Measurements from ENCODE around the gene ERC1. TPM values are rescaled to one million over a fixed set of nuclear protein-coding genes. Genes with fewer than 3 reads are reported as not detected.

ERC1 gene
- total and polyA plus RNA-seq, 2 donors (not counting 3 experiments of a cell fraction or from before 2014, with no cell fraction given) = 11.7 to 66.1 TPM

GRCh38 chr12:1491983-1492697, 501.1 kb downstream of the ERC1 start:
- FAIRE-seq (no peak), DNase-seq (ENCODE audit: low read depth, low spot score) (no peak)
- Histone ChIP-seq H3K4me3 (replicated peaks in 1 of 3; ENCODE audit: insufficient read depth in 1 of 3, low read depth in 1 of 3, low read length in 3 of 3) (no peak overlapping the region), H3K27me3 (ENCODE audit: control insufficient read depth in 2 of 2, insufficient read depth in 2 of 2, low read length in 2 of 2) (no peaks in the 10 kb centered on the region), H4K20me1 (replicated peaks; ENCODE audit: control insufficient read depth, extremely low read depth, insufficient read depth, low read length) (no peaks in the 10 kb centered on the region), H3K9ac (replicated peaks; ENCODE audit: extremely low read depth, insufficient read depth, low read length) (no peak overlapping the region), H3K36me3 (ENCODE audit: control insufficient read depth in 2 of 2, extremely low read depth in 1 of 2, insufficient read depth in 2 of 2, low read length in 2 of 2) (peaks cover 0 to 10% of the 10 kb centered on the region in 2 experiments), H3K4me2 (ENCODE audit: insufficient read depth, low read length) (no peak overlapping the region), H3K79me2 (ENCODE audit: control insufficient read depth, insufficient read depth, low read length) (no peaks in the 10 kb centered on the region), H3K9me3 (replicated peaks; ENCODE audit: control insufficient read depth, insufficient read depth, low read length) (no peaks in the 10 kb centered on the region), H3K4me1 (ENCODE audit: control insufficient read depth, extremely low read depth, insufficient read depth, low read length) (no peaks in the 10 kb centered on the region), H3K27ac (ENCODE audit: insufficient read depth, low read depth, low read length) (no peak overlapping the region), H2AFZ (ENCODE audit: low read depth, low read length) (no peak overlapping the region), H3K9me1 (replicated peaks; ENCODE audit: control insufficient read depth, extremely low read depth, insufficient read depth, low read length) (no peaks in the 10 kb centered on the region)
- intact Hi-C loops (cut with micrococcal nuclease) = no loop called here
- POLR2A ChIA-PET = interaction anchor here (0.6 kb wide), 1 partner anchor 22 kb away, joined by 3 read pairs; no protein-coding TSS in a partner anchor
- CTCF ChIA-PET = no interaction called here
- no TSS peak for BruUV-seq (replicated peaks)
- dilution Hi-C loops (cut with MboI; ENCODE audit: extremely low pct_ligation_motif_present, low sequenced_read_pairs) = no loop called here
- TF ChIP-seq FOS (IDR thresholded peaks at IDR 0.05; ENCODE audit: borderline replicate concordance, insufficient read depth, low read length) (no peak), GATA2 (IDR thresholded peaks at IDR 0.05; ENCODE audit: insufficient read depth, insufficient read length, low read depth, low read length) (no peak), JUN (IDR thresholded peaks at IDR 0.05; ENCODE audit: borderline replicate concordance, insufficient read depth, insufficient read length, low read depth) (no peak), POLR2A (IDR thresholded peaks at IDR 0.05; ENCODE audit: low read depth, low read length) (no peak), EZH2 (IDR thresholded peaks at IDR 0.05; ENCODE audit: borderline replicate concordance, low read depth, low read length, severe bottlenecking) (no peak), POLR2AphosphoS5 (IDR thresholded peaks at IDR 0.05; ENCODE audit: insufficient read depth, low read depth, low read length) (no peak), MYC (IDR thresholded peaks at IDR 0.05; ENCODE audit: low read depth, low read length) (no peak)
- TF ChIP-seq, protein P1, sequence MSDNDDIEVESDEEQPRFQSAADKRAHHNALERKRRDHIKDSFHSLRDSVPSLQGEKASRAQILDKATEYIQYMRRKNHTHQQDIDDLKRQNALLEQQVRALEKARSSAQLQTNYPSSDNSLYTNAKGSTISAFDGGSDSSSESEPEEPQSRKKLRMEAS (IDR thresholded peaks at IDR 0.05; ENCODE audit: insufficient read depth, insufficient read length) = no peak
- TF ChIP-seq, protein P2, sequence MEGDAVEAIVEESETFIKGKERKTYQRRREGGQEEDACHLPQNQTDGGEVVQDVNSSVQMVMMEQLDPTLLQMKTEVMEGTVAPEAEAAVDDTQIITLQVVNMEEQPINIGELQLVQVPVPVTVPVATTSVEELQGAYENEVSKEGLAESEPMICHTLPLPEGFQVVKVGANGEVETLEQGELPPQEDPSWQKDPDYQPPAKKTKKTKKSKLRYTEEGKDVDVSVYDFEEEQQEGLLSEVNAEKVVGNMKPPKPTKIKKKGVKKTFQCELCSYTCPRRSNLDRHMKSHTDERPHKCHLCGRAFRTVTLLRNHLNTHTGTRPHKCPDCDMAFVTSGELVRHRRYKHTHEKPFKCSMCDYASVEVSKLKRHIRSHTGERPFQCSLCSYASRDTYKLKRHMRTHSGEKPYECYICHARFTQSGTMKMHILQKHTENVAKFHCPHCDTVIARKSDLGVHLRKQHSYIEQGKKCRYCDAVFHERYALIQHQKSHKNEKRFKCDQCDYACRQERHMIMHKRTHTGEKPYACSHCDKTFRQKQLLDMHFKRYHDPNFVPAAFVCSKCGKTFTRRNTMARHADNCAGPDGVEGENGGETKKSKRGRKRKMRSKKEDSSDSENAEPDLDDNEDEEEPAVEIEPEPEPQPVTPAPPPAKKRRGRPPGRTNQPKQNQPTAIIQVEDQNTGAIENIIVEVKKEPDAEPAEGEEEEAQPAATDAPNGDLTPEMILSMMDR (IDR thresholded peaks at IDR 0.05; ENCODE audit: extremely low read depth in 1 of 2, insufficient read depth in 1 of 2, low read depth in 1 of 2, low read length in 2 of 2) = no peak
